SH-SY5Y (cell line): ENCODE measurements around the gene CDC37L1.

ENCODE experiments used
- GATA2 ChIP-seq: IDR thresholded peaks from 2 replicates; pipeline ENCODE4 v1.6.1; 2011; ENCODE audit warnings: mild to moderate bottlenecking, low read depth, low read length
- GATA3 ChIP-seq: IDR thresholded peaks from 2 replicates; pipeline ENCODE4 v1.6.1; 2011; ENCODE audit warnings: low read depth, mild to moderate bottlenecking, low read length, moderate library complexity

DNA sequence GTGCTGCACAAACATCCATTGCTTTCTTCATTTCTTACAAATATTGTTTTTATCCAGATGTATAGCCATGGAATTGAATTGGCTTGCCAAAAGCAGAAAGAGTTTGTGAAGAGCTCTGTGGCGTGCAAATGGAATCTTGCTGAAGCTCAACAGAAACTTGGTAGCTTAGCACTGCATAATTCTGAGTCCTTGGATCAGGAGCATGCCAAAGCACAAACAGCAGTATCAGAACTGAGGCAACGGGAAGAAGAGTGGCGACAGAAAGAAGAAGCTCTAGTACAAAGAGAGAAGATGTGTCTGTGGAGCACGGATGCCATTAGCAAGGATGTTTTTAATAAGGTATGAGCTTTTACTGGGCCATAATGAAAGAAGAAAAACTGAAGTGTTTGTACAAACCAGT, 5.5 kb downstream of the CDC37L1 start:
- TF ChIP-seq GATA2 (no peak), GATA3 (no peak)
